ENCODE results near the gene ERVFRD-1.
"Not testable (repeated sequence)": the region's sequence is repeated elsewhere in the genome, so short reads cannot be mapped to it uniquely, and the experiment has no call there.

ERVFRD-1 gene

DNA sequence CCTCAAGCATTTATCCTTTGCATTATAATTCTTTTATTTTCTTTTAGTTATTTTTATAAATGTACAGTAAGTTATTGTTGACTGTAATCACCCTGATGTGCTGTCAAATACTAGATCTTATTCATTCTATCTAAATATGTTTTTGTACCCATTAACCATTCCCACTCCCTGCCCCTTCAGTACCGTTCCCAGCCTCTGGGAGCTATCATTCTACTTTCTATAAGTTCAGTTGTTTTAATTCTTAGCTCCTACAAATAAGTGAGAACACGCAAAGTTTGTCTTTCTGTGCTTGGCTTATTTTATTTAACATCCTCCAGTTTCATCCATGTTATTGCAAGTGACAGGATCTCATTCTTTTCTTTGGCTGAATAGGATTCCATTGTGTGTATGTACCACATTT, 12.5 kb upstream of the ERVFRD-1 start:
- H3K4me3 ChIP-seq (ENCODE audit: low read length): no peak overlapping the region
- H3K27ac ChIP-seq (ENCODE audit: low read length): no peak overlapping the region
- no peak overlapping the region for H3K9ac ChIP-seq (ENCODE audit: low read length)
- no peaks in the 10 kb centered on the region for H3K36me3 ChIP-seq (ENCODE audit: control insufficient read depth, low read depth, low read length)
- H3K9me3 ChIP-seq (ENCODE audit: control insufficient read depth, low read depth, low read length): no peaks in the 10 kb centered on the region
- H3K27me3 ChIP-seq (ENCODE audit: control insufficient read depth, insufficient read depth, low read length): no peaks in the 10 kb centered on the region
- no peaks in the 10 kb centered on the region for H3K4me1 ChIP-seq (ENCODE audit: control insufficient read depth, low read depth, low read length)

DNA sequence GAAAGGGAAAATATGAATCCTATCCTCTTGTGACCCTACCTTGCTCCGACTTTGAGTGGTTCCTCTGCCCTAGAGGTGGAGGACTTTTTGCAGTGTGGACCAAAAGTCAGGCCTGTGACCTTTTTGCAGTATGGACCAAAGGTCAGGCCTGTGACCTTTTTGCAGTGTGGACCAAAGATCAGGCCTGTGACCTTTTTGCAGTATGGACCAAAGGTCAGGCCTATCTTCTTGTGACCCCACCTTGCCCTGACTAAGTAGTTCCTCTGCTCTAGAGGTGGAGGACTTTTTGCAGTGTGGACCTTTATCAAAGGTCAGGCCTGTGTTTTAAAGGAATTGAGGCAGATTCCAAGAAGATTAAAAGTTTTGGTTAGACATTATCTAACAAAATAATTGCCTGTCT, 10.9 kb upstream of the ERVFRD-1 start:
- no peaks in the 10 kb centered on the region for H3K9me3 ChIP-seq (ENCODE audit: control insufficient read depth, low read depth, low read length)
- H3K4me3 ChIP-seq (ENCODE audit: low read length): no peak overlapping the region
- H3K36me3 ChIP-seq (ENCODE audit: control insufficient read depth, low read depth, low read length): no peaks in the 10 kb centered on the region

DNA sequence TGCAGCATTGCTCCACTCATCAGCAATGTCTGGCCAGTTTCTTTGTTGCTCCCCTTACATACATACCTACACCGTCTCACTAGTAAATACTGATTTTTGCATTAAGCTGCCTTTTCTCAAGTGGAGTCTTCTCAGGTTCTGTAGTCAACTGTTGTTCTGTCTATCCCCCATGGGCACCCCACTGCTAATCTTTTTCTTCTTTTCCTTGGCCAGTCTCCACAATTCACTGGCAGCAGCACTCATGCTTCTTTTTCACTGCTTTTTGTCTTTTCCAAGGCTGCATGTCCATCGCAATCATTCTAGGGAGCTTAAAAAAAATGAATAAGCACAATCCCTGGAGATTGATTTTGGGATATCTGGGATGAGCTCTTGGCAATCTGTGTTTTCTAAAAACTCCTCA, 10.3 kb upstream of the ERVFRD-1 start:
- Histone ChIP-seq H3K4me1 (ENCODE audit: control insufficient read depth, low read depth, low read length) (no peaks in the 10 kb centered on the region), H3K9ac (ENCODE audit: low read length) (no peak overlapping the region), H3K36me3 (ENCODE audit: control insufficient read depth, low read depth, low read length) (no peaks in the 10 kb centered on the region), H3K27ac (ENCODE audit: low read length) (no peak overlapping the region), H3K4me3 (ENCODE audit: low read length) (no peak overlapping the region), H3K27me3 (ENCODE audit: control insufficient read depth, insufficient read depth, low read length) (no peaks in the 10 kb centered on the region), H3K9me3 (ENCODE audit: control insufficient read depth, low read depth, low read length) (no peaks in the 10 kb centered on the region)

More for the DNA sequence above, 10.9 kb upstream of the ERVFRD-1 start:
- H3K4me1 ChIP-seq (ENCODE audit: control insufficient read depth, low read depth, low read length): no peaks in the 10 kb centered on the region
- H3K27me3 ChIP-seq (ENCODE audit: control insufficient read depth, insufficient read depth, low read length): no peaks in the 10 kb centered on the region
- H3K27ac ChIP-seq (ENCODE audit: low read length): no peak overlapping the region
- no peak overlapping the region for H3K9ac ChIP-seq (ENCODE audit: low read length)

DNA sequence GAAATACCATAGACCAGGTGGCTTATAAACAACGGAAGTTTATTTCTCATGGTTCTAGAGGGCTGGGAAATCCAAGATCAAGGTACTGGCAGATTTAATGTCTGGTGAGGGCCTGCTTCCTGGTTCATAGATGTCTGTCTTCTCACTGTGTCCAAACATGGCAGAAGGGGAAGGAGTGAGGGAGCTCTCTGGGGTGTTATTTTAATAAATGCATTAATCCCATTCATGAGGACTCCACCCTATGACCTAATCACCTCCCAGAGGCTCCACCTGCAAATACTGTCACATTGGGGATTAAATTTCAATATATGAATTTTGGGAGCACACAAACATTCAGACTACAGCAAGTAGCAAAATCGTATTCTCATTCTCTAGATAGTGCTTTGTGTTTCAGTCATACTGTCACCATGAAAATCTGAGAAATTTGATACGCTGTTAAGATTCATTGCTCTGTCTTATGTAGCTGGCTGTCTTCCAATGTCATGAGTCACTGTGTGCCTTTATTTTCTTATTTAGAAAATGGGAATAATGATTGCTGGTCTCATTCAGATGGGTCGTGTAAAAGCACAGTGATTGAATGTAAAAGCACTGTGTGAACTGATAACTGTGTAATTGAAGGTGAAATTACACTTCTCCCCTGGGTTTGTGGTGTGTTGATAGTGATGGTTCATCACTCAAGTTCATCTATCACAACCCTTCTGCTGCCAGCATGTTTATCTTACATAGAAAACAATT, 8.9 kb upstream of the ERVFRD-1 start:
- no peaks in the 10 kb centered on the region for H3K27me3 ChIP-seq (ENCODE audit: control insufficient read depth, insufficient read depth, low read length)

DNA sequence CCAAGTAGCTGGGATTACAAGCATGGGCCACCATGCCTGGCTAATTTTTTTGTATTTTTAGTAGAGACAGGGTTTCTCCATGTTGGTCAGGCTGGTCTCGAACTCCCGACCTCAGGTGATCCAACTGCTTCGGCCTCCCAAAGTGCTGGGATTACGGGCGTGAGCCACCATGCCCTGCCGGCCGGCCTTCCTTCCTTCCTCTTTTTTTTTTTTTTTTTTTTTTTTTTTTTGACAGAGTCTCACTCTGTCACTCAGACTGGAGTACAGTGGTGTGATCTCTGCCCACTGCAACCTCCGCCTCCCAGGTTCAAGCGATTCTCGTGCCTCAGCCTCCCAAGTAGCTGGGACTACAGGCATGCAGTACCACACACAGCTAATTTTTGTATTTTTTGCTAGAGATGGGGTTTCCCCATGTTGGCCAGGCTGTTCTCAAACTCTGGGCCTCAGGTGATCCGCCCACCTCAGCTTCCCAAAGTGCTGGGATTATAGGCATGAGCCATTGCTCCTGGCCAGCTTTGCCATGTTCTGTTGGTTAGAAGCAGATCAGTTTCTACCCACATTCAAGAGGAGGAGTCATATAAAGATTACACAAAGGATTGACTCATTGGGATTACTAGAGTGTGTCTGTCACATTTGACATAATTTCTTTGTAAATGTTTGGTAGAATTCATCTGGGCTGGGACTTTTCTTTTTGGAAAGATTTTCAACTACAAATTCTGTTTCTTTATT, 4.4 kb upstream of the ERVFRD-1 start:
- H3K36me3 ChIP-seq (ENCODE audit: control insufficient read depth, low read depth, low read length); H3K9ac ChIP-seq (ENCODE audit: low read length); H3K4me1 ChIP-seq (ENCODE audit: control insufficient read depth, low read depth, low read length); H3K4me3 ChIP-seq (ENCODE audit: low read length); H3K9me3 ChIP-seq (ENCODE audit: control insufficient read depth, low read depth, low read length); H3K27ac ChIP-seq (ENCODE audit: low read length); H3K27me3 ChIP-seq (ENCODE audit: control insufficient read depth, insufficient read depth, low read length): not testable (repeated sequence)

More for the DNA sequence above, 8.9 kb upstream of the ERVFRD-1 start:
- H3K4me3 ChIP-seq (ENCODE audit: low read length): no peak overlapping the region
- H3K9ac ChIP-seq (ENCODE audit: low read length): no peak overlapping the region
- H3K36me3 ChIP-seq (ENCODE audit: control insufficient read depth, low read depth, low read length): no peaks in the 10 kb centered on the region
- H3K27ac ChIP-seq (ENCODE audit: low read length): no peak overlapping the region
- no peaks in the 10 kb centered on the region for H3K9me3 ChIP-seq (ENCODE audit: control insufficient read depth, low read depth, low read length)
- H3K4me1 ChIP-seq (ENCODE audit: control insufficient read depth, low read depth, low read length): no peaks in the 10 kb centered on the region

DNA sequence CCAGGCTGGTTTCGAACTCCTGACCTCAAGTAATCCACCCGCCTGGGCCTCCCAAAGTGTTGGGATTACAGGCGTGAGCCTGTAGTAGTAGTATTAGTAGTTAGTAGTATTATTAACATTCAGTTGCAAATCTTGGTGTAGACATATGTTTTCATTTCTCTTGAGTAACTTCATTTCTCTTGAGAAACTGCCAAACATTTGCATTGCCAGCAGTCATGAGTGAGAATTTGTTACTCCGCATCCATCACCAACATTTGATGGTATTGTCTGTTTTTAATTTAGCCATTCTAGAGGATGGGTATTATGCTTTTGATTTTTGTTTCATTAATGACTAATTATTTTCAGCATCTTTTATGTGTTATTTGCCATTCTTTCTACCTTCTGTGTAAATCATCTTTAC, 1.5 kb upstream of the ERVFRD-1 start:
- Histone ChIP-seq H3K27ac (ENCODE audit: low read length) (no peak overlapping the region), H3K9me3 (ENCODE audit: control insufficient read depth, low read depth, low read length) (no peaks in the 10 kb centered on the region), H3K36me3 (ENCODE audit: control insufficient read depth, low read depth, low read length) (no peaks in the 10 kb centered on the region), H3K27me3 (ENCODE audit: control insufficient read depth, insufficient read depth, low read length) (no peaks in the 10 kb centered on the region), H3K4me3 (ENCODE audit: low read length) (no peak overlapping the region), H3K4me1 (ENCODE audit: control insufficient read depth, low read depth, low read length) (peaks cover 4% of the 10 kb centered on the region), H3K9ac (ENCODE audit: low read length) (no peak overlapping the region)

DNA sequence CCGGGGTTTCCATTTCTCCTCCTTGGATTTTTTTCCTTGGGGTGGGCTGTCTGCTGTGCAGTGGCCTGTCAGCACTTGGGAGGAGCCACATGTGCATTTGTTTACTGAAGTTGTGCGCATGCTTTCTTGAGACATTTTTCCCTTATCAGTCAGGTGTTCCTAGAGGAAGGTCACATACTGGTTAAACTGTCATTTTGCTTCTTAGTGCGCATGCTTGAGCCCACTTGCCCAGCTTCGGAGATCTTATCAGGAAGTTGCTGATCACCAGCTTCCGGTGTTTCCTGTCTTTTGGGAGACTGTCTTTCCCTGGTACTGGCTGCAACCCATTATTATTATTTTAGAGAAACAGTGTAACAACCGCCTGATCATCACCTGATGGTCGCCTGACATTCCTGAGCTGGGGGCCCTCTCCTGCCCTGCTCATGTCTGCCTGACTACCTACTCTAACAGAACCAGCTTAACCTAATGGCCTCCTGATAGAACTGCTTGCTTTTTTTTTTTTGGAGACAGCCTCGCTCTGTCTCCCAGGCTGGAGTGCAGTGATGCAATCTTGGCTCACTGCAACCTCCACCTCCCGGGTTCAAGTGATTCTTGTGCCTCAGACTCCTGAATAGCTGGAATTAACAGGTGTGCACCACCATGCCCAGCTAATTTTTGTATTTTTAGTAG, 378 bp upstream of the ERVFRD-1 start:
- no peaks in the 10 kb centered on the region for H3K36me3 ChIP-seq (ENCODE audit: control insufficient read depth, low read depth, low read length)
- no peak overlapping the region for H3K9ac ChIP-seq (ENCODE audit: low read length)
- H3K27me3 ChIP-seq (ENCODE audit: control insufficient read depth, insufficient read depth, low read length): no peaks in the 10 kb centered on the region
- no peak overlapping the region for H3K27ac ChIP-seq (ENCODE audit: low read length)
- H3K4me3 ChIP-seq (ENCODE audit: low read length): no peak overlapping the region
- H3K9me3 ChIP-seq (ENCODE audit: control insufficient read depth, low read depth, low read length): no peaks in the 10 kb centered on the region
- H3K4me1 ChIP-seq (ENCODE audit: control insufficient read depth, low read depth, low read length): peaks cover 12% of the 10 kb centered on the region

DNA sequence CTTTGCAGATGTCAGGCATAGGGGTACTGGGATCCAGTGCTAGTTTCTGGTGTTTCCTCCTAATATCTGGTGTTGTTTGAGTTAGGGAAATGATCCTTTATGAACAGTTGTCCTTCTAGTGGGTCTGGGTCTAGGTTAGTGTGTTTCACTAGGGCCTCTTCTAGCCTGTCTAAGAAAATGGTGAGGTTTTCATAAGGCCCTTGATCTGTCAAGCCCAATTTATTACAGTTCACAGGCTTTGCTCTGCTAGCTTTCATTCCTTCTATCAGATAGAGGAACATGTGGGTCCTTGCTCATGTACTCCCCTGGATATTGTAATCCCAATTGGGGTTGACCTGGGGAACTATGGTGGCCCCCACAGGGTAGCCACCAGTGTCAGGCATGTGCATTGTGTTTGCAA, 2.8 kb downstream of the ERVFRD-1 start:
- no peaks in the 10 kb centered on the region for H3K27me3 ChIP-seq (ENCODE audit: control insufficient read depth, insufficient read depth, low read length)
- no peaks in the 10 kb centered on the region for H3K9me3 ChIP-seq (ENCODE audit: control insufficient read depth, low read depth, low read length)
- no peak overlapping the region for H3K9ac ChIP-seq (ENCODE audit: low read length)
- H3K36me3 ChIP-seq (ENCODE audit: control insufficient read depth, low read depth, low read length): no peaks in the 10 kb centered on the region
- H3K27ac ChIP-seq (ENCODE audit: low read length): no peak overlapping the region
- H3K4me3 ChIP-seq (ENCODE audit: low read length): no peak overlapping the region
- peaks cover 13% of the 10 kb centered on the region for H3K4me1 ChIP-seq (ENCODE audit: control insufficient read depth, low read depth, low read length)

DNA sequence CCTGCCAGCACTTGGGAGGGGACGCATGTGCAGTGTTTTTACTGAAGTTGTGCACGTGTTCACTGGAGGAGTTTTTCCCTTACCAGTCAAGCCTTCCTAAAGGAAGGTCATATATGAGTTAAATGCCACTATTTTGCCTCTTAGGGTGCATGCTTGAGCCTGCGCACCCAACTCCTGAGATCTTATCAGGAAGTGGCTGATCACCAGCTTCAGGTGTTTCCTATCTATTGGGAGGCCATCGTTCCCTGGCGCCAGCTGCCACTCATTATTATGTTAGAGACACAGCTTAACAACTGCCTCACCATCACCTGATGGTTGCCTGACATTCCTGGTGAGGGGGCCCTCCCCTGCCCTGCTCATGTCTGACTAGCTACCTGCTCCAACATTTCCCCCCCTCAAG, 8.5 kb downstream of the ERVFRD-1 start:
- H3K36me3 ChIP-seq (ENCODE audit: control insufficient read depth, low read depth, low read length): no peaks in the 10 kb centered on the region
- H3K4me1 ChIP-seq (ENCODE audit: control insufficient read depth, low read depth, low read length): peaks cover 21% of the 10 kb centered on the region
- H3K9ac ChIP-seq (ENCODE audit: low read length): no peak overlapping the region

DNA sequence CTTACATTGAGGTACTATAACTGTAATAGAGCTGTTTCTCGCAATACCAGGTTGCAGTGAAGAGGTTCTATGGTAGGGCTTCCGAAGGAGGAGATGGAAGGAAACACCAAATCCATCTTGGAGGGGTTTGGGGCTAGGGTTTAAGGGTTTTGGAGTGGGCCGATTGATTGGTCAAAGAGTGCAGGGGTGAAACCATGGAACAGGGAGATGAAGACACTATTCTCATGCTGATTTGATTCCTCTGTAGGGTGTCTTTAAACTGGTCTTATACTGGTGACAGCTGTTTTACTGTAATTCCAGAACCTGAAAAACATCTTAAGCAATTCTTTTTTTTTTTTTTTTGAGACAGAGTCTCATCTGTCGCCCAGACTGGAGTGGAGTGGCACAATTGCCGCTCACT, 10.1 kb downstream of the ERVFRD-1 start:
- Histone ChIP-seq H3K4me1 (ENCODE audit: control insufficient read depth, low read depth, low read length) (peaks cover 14% of the 10 kb centered on the region), H3K9me3 (ENCODE audit: control insufficient read depth, low read depth, low read length) (no peaks in the 10 kb centered on the region), H3K4me3 (ENCODE audit: low read length) (peak overlapping the region; percentile 12), H3K9ac (ENCODE audit: low read length) (no peak overlapping the region), H3K27ac (ENCODE audit: low read length) (no peak overlapping the region), H3K27me3 (ENCODE audit: control insufficient read depth, insufficient read depth, low read length) (no peaks in the 10 kb centered on the region), H3K36me3 (ENCODE audit: control insufficient read depth, low read depth, low read length) (no peaks in the 10 kb centered on the region)

More for the DNA sequence above, 8.5 kb downstream of the ERVFRD-1 start:
- no peak overlapping the region for H3K27ac ChIP-seq (ENCODE audit: low read length)
- no peak overlapping the region for H3K4me3 ChIP-seq (ENCODE audit: low read length)
- H3K27me3 ChIP-seq (ENCODE audit: control insufficient read depth, insufficient read depth, low read length): no peaks in the 10 kb centered on the region
- H3K9me3 ChIP-seq (ENCODE audit: control insufficient read depth, low read depth, low read length): no peaks in the 10 kb centered on the region

DNA sequence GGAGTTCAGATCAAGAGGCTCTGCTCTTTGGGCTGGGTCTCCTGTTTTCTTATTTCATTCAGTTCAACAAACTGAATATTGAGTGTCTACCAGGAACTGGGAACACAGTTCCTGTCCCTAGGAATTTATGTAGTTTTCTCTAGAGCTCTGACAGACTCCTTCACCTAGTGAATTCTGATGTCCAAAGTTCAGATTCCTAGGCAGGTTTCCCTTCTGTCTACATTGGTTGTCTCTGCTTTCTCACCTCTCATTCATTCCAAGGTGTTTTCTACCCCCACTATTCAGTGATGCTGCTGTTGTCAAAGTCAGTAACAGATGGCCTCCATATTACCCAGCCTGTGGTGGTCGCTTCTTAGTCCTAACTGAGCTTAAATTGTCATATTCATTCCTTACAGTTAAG, 13.5 kb downstream of the ERVFRD-1 start:
- H3K4me1 ChIP-seq (ENCODE audit: control insufficient read depth, low read depth, low read length): peaks cover 27% of the 10 kb centered on the region

More for the DNA sequence above, 13.5 kb downstream of the ERVFRD-1 start:
- Histone ChIP-seq H3K4me3 (ENCODE audit: low read length) (no peak overlapping the region), H3K27me3 (ENCODE audit: control insufficient read depth, insufficient read depth, low read length) (no peaks in the 10 kb centered on the region), H3K9me3 (ENCODE audit: control insufficient read depth, low read depth, low read length) (no peaks in the 10 kb centered on the region), H3K36me3 (ENCODE audit: control insufficient read depth, low read depth, low read length) (no peaks in the 10 kb centered on the region), H3K27ac (ENCODE audit: low read length) (no peak overlapping the region), H3K9ac (ENCODE audit: low read length) (no peak overlapping the region)

Data from iPS-18a (cell line).